ENCODE measurements around the gene RPS18. TPM values are rescaled to one million over a fixed set of nuclear protein-coding genes. Genes with fewer than 3 reads are reported as not detected.
A peak's percentile ranks its signal among the peaks of the same experiment; 100 is the strongest.

RPS18 gene
- total and polyA plus RNA-seq, 9 of the 15 experiments (the other 6 are each of a cell fraction or from before 2014, with no cell fraction given) = 5,023 to 17,516 (median 8,131) TPM

GRCh38 chr6:33273924-33274902 lies 2.3 kb downstream of the RPS18 start (continued):
- TF ChIP-seq CHD1 (IDR thresholded peaks at IDR 0.05; ENCODE audit: low read length) (peak; percentile 53), ZFP91 (CRISPR knock-in tag; IDR thresholded peaks at IDR 0.05) (0 out of 2 replicates have a peak, but pooled peaks have one; percentile 8), POLR2AphosphoS2 (IDR thresholded peaks at IDR 0.05; ENCODE audit: low read length) (peak; percentile 65), POLR3A (IDR thresholded peaks at IDR 0.05; ENCODE audit: borderline replicate concordance, extremely low read depth, insufficient read depth, insufficient read length) (no peak), ZBED1 (IDR thresholded peaks at IDR 0.05) (0 out of 2 replicates have a peak, but pooled peaks have one; percentile 29), MYNN (IDR thresholded peaks at IDR 0.05) (no peak), MYNN (CRISPR knock-in tag; IDR thresholded peaks at IDR 0.05) (no peak), SUPT5H (IDR thresholded peaks at IDR 0.05) (peak; percentile 64), ZNF395 (CRISPR knock-in tag; IDR thresholded peaks at IDR 0.05) (0 out of 2 replicates have a peak, but pooled peaks have one; percentile 25), SMAD4 (CRISPR knock-in tag; conservative IDR thresholded peaks at IDR 0.05) (peak; percentile 43; the same call in 1 of the 2 replicates), KDM5B (IDR thresholded peaks at IDR 0.05; ENCODE audit: insufficient replicate concordance, low read depth, low read length) (peak; percentile 30), RBFOX2 (IDR thresholded peaks at IDR 0.05; ENCODE audit: low read depth, low read length) (peak; percentile 70), CBFA2T3 (IDR thresholded peaks at IDR 0.05) (0 out of 2 replicates have a peak, but pooled peaks have one; percentile 27), GTF2A2 (tag; IDR thresholded peaks at IDR 0.05) (no peak), RCOR1 (IDR thresholded peaks at IDR 0.05; ENCODE audit: borderline replicate concordance in 1 of 2, low read depth in 2 of 2, low read length in 2 of 2) (peak; percentile 73 to 97), SIN3A (IDR thresholded peaks at IDR 0.05; ENCODE audit: borderline replicate concordance in 2 of 2, control insufficient read depth in 1 of 2, low read depth in 2 of 2, low read length in 2 of 2) (peak in 1 of 2 experiments; percentile 12; a peak in 1 of 4 replicates), POLR2AphosphoS5 (IDR thresholded peaks at IDR 0.05; ENCODE audit: control insufficient read depth, insufficient read depth, low read depth, low read length) (peak; percentile 37; the same call in 1 of the 2 replicates), FOXA3 (CRISPR knock-in tag; conservative IDR thresholded peaks at IDR 0.05 in 1 of 2, IDR thresholded peaks at IDR 0.05 in 1 of 2) (0 out of 4 replicates have a peak, but pooled peaks of 1 of the 2 experiments have one; percentile 28), CREB3 (tag; conservative IDR thresholded peaks at IDR 0.05; ENCODE audit: low read depth) (no peak), SMARCA5 (IDR thresholded peaks at IDR 0.05) (0 out of 2 replicates have a peak, but pooled peaks have one; percentile 9), BHLHE40 (IDR thresholded peaks at IDR 0.05; ENCODE audit: low read length) (peak; percentile 7; the same call in 1 of the 2 replicates), NR4A1 (CRISPR knock-in tag; IDR thresholded peaks at IDR 0.05) (0 out of 2 replicates have a peak, but pooled peaks have one; percentile 24), NR4A1 (tag; IDR thresholded peaks at IDR 0.05) (no peak)

Measured in K562 (cell line).